Measurements from ENCODE around the gene NPPA.
A peak's percentile ranks its signal among the peaks of the same experiment; 100 is the strongest.
"Not testable (repeated sequence)": the region's sequence is repeated elsewhere in the genome, so short reads cannot be mapped to it uniquely, and the experiment has no call there.

Gene NPPA

DNA sequence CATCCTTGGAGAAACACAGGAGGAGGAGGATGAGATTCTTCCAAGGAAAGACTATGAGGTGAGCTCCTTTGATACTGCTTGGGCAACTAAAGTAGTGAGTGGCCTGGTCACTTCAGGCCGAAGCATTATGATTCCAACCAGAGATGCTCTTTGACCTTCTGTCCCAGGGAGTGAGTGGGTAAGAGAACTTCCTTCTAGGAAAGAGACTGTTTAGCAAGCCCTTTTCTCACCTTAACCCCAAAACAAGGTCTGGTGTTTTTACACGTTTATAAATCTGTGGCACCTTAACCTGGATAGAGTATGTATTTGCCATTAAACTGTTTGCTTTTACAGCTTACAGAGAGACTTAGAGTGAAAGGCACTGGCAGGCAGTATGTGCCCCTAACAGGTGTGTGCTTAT, 40.5 kb downstream of the NPPA start:
- DNase-seq (ENCODE audit: low read depth in 2 of 2), result no peak

DNA sequence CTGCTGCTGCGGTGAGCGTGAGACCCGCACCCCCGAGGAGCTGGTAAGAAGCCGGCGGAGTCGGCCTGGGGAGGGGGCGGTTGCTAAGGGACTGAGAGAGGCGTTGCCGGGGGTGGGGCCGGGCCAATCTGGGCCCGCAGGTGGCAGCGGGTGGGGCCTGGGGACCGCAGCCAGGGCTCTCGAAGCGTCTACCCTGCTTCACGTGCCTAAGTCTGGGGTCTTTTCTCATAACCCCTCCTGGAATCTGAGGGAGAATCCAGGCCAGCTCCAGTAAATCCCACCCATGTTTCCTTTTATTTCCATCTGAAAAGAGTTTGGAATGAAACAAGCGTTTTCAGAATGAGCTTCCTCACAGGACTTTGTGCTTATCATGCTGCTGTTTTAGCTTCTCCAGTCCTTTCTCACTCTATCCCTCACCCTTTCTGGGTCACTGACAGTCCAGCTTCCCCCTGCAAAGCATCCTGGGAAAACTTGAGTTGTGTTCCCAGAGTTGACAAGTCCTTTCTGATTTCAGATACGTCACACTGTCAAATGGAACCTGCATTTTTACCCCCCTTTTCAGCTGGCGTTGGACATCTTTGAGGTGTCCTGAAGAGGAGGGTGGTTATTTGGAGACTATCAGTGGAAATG, 41.2 kb downstream of the NPPA start:
- no peak for DNase-seq (ENCODE audit: low read depth in 2 of 2)

DNA sequence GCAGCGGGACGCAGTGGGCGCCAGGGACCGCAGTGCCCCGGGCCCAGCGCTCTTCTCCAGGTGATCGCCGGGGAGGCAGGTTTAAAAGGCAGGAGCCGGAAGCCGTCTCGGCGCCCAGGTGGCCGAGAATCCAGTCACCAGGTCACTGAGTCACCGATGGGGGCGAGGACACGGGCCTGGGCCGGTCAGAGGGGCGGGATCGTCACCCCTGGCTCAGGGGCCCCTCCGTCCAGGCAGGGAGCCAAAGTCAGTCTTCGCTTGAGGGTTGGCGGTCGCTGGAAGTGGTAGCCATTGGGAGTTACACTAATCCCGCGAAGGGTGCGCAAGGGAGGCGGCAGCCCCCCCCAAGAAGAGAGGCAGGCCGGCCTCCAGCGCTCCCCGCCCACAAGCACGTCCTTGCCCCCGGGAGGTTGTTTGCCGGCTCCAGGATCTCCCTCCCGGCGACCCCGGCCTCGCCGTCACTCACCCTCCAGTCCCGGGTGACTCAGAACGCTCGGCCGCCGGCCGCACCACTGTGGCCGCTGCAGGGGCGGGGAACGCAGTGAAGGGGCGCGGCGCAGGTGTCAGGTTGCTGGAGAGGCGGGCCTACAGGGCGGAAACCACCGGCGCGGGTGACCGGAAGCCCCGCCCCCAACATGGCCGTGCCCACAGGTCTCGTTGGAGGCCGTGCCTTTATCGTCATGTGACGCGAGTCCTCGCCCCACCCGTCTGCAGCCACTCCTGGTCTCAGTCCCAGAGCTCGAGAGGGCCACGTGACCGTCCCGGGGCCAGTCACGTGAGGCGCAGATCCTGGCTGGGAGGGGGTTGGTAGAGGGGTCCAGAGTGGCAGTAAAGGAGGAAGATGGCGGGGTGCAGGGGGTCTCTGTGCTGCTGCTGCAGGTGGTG, 41.9 kb downstream of the NPPA start, which contains the start of the genes CLCN6 and MTHFR:
Gene CLCN6 (plus strand): TSS at position 770 of the 885 bp plus-strand sequence. CDS start 72 bp downstream, at position 842.
Gene MTHFR (minus strand): TSS at position 543 of the 885 bp plus-strand sequence. CDS start 2,848 bp downstream, outside the sequence.
- peak; percentile 95 for DNase-seq (ENCODE audit: low read depth in 2 of 2)

DNA sequence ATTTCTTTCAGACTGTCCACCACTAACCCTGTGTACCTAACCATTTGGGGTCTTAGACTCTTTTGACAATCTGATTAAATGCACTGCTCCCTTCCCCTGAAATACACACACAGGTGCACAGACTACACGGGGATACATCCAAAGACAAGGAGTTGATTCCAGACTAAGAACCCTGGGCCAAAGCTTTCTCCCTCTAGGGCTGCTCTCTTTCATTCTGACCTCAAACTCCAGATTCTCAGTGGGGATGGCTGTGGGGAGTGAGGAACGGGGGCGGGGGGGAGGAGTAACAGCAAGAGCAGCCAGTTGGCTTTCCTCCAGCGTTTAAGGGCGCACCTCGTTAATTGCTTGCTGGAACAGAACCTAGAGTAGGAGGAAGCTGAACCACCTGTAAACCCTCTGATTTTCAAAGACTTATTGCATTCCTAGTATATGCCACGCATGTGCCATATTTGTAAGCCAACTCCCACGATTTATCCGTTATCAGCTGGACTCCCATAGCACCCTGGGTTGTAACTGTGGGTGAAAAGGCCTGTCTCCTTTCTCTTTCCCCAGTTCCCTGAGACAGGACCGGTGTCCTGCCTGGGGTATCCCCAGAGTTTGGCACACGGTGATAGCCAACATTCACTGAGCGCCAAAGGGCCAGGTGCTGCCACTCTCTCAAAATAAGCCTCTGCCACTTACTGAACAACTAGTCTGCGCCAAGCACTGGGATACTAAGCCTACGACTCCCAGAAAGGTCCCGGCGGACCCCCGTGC, 42.7 kb downstream of the NPPA start:
- no peak for DNase-seq (ENCODE audit: low read depth in 2 of 2)

GRCh38 chr1:11803924-11804665, 43.5 kb downstream of the NPPA start:
- DNase-seq (ENCODE audit: low read depth in 2 of 2), result not testable (repeated sequence)

- peak; percentile 51 to 59 for DNase-seq (ENCODE audit: low read depth in 2 of 2)
Measured at GRCh38 chr1:11802973-11803885, 44.4 kb downstream of the NPPA start.

DNA sequence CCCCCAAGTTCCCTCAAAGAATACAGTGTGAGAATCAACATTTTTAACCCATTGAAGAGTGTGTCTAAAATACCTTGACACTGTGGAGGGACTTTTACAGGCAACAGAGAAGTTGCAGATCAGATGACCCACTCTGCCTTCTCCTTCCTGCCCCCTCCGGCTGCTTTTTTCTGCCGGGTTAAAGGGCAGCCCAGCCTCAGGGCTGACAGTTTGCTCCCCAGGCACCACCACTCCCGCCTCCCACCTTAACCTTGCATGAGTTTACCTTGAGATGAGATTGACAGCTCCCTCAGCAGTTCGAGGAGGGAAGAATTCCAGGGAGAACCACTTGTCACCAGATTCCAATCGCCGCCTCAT, 45.0 kb downstream of the NPPA start:
- no peak for DNase-seq (ENCODE audit: low read depth in 2 of 2)

- no peak for DNase-seq (ENCODE audit: low read depth in 2 of 2)
Measured at GRCh38 chr1:11800756-11801433, 46.7 kb downstream of the NPPA start.

DNA sequence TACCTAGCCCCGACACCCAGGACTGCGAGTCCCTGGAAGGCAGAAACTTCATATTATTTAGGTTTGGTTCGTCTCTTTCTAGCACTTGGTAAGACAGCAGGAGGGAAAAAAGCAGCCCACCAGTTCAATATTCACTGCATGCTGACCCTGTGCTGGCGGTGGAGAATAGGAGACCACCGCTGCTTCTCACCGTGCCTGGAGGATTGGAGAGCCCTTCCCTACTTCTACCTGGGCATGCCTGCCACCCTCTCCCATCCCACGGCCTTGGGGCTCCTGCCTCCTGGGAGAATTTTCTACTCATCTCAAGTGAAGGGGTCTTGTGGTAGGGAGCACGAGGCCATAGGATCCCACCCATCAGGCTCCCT, 47.2 kb downstream of the NPPA start:
- DNase-seq (ENCODE audit: low read depth in 2 of 2), result no peak

DNA sequence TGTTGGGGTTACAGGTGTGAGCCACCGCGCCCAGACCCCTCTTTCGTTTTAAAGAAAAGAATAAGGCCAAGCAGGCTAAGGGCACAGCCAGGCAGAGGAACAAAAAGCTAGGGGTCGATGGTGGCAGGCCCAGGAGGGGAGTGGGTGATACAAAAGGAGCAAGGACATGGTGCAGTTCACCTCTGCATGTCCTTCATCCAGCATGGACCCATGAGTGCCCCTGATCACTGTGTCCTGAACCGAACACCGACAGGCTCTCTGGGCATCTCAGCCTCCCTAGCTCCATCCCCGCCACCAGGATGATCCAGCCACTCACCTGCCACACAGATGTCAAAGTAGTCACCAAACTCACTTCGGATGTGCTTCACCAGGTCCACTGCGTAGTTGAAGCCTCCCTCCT, 47.7 kb downstream of the NPPA start:
- DNase-seq (ENCODE audit: low read depth in 2 of 2), result no peak

- DNase-seq (ENCODE audit: low read depth in 2 of 2), result no peak
Measured at GRCh38 chr1:11799099-11799498, 48.5 kb downstream of the NPPA start.

DNA sequence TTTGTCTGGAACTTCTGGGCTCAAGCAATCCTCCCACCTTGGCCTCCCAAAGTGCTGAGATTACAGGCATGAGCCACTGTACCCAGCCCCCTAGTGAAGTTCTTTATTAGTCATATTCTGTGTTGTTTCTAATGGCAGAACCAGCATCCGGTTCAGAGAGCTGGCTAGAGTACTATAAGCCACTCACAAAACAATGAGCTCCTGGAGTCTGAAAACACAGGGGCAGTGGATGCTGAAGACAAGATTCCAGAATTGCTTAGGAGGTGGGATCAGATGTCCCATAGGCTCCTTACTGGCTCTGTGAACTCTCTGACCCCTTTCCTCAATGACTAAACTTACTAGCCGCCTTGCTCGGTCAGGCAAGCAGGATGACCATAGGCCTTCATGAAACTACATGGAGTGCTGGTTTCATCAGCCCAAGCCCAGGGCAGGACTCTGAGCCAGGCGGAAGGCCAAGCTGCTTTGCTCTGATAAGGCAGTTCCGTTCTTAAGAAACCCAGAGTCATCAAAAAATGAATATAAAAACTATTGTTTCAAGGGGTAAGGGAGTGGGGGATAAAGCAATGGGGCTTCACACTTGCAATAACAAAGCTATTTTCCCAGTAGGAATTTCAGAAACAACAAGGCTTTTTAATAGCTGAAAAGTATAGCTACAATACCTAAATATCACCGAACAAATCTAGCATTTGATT, 49.9 kb downstream of the NPPA start:
- DNase-seq (ENCODE audit: low read depth in 2 of 2), result no peak

DNA sequence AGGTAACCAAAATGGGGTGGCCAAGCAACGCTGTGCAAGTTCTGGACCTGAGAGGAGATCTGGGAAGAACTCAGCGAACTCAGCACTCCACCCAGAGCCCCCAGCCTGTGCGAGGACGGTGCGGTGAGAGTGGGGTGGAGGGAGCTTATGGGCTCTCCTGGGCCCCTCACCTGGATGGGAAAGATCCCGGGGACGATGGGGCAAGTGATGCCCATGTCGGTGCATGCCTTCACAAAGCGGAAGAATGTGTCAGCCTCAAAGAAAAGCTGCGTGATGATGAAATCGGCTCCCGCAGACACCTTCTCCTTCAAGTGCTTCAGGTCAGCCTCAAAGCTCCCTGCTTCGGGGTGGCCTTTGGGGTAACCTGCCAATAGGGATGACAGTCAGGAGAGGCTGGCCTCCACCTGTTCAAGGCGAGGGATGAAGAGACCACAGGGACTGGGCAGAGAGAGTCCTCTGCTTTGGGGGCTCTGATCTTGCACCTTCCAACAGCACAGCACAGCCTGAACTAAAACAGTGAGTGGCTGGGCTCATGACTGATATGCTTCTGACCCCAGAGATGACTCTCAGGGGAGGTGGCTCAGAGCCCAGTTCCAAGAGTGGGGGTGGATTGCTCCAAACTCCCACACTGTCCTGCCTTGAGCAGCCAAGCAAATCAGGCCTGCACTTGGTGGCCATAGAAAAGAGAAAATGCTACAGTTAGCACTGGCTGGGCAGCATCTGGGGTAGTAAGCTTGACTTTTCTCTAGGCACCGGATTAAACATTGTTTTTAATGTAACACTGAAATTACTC, 51.4 kb downstream of the NPPA start:
- DNase-seq (ENCODE audit: low read depth in 2 of 2), result no peak
